Trophoblast cell (in vitro differentiated cells and primary cell): Measurements from ENCODE around the gene COL23A1.

Experiments used
- DNase-seq, 2 donors: peaks; one replicate each; pipeline ENCODE4 v3.0.0-alpha.2; 2016
- H2AFZ ChIP-seq: 2 replicates; pipeline ENCODE4 v1.6.1; 2013; ENCODE audit warnings: low read length, moderate library complexity, mild to moderate bottlenecking; ENCODE audit not compliant: insufficient read depth, poor library complexity
- H2AK5ac ChIP-seq: 2 replicates; pipeline ENCODE4 v1.6.1; 2013; ENCODE audit warnings: mild to moderate bottlenecking, low read length
- H2BK120ac ChIP-seq: 2 replicates; pipeline ENCODE4 v1.6.1; 2013; ENCODE audit warnings: low read length, mild to moderate bottlenecking, moderate library complexity; ENCODE audit not compliant: insufficient read depth, poor library complexity
- H2BK12ac ChIP-seq: 2 replicates; pipeline ENCODE4 v1.6.1; 2013; ENCODE audit warnings: mild to moderate bottlenecking, low read length, moderate library complexity
- H2BK5ac ChIP-seq: 2 replicates; pipeline ENCODE4 v1.6.1; 2013; ENCODE audit warnings: low read length, low read depth, moderate library complexity, mild to moderate bottlenecking; ENCODE audit not compliant: poor library complexity
- H3K14ac ChIP-seq: 2 replicates; pipeline ENCODE4 v1.6.1; 2013; ENCODE audit warnings: mild to moderate bottlenecking, low read length
- H3K18ac ChIP-seq: 2 replicates; pipeline ENCODE4 v1.6.1; 2013; ENCODE audit warnings: mild to moderate bottlenecking, low read length
- H3K23ac ChIP-seq: 2 replicates; pipeline ENCODE4 v1.6.1; 2013; ENCODE audit warnings: low read length
- H3K27ac ChIP-seq: 2 replicates; pipeline ENCODE4 v1.5.1; 2013; ENCODE audit warnings: low read depth, mild to moderate bottlenecking, inconsistent platforms, low read length, moderate library complexity
- H3K27me3 ChIP-seq: 2 replicates; pipeline ENCODE4 v1.6.1; 2013; ENCODE audit warnings: inconsistent platforms, mild to moderate bottlenecking, low read length, moderate library complexity; ENCODE audit not compliant: insufficient read depth
- H3K36me3 ChIP-seq, 2 experiments: 1 replicate in 1 of 2; 2 replicates in 1 of 2; pipeline ENCODE4 v1.6.1; 2013; ENCODE audit warnings: low read length in 2 of 2, mild to moderate bottlenecking in 2 of 2, moderate library complexity in 1 of 2; ENCODE audit not compliant: insufficient read depth in 2 of 2, control insufficient read depth in 1 of 2
- H3K4ac ChIP-seq: 2 replicates; pipeline ENCODE4 v1.6.1; 2013; ENCODE audit warnings: low read depth, mild to moderate bottlenecking, low read length, moderate library complexity
- H3K4me1 ChIP-seq, 2 experiments: 1 replicate in 1 of 2; 2 replicates in 1 of 2; pipeline ENCODE4 v1.6.1; 2013; ENCODE audit warnings: low read length in 2 of 2, mild to moderate bottlenecking in 2 of 2, moderate library complexity in 1 of 2; ENCODE audit not compliant: insufficient read depth in 2 of 2, control insufficient read depth in 1 of 2
- H3K4me2 ChIP-seq: 2 replicates; pipeline ENCODE4 v1.6.1; 2013; ENCODE audit warnings: inconsistent platforms, mild to moderate bottlenecking, low read length, moderate library complexity
- H3K4me3 ChIP-seq: 2 replicates; pipeline ENCODE4 v1.5.1; 2013; ENCODE audit warnings: mild to moderate bottlenecking, low read depth, low read length, inconsistent platforms
- H3K79me1 ChIP-seq: one replicate; pipeline ENCODE4 v1.6.1; 2013; ENCODE audit warnings: low read length
- H3K79me2 ChIP-seq: 2 replicates; pipeline ENCODE4 v1.6.1; 2013; ENCODE audit warnings: low read length, mild to moderate bottlenecking; ENCODE audit not compliant: control insufficient read depth, insufficient read depth, poor library complexity
- H3K9ac ChIP-seq: 2 replicates; pipeline ENCODE4 v1.6.1; 2013; ENCODE audit warnings: mild to moderate bottlenecking, low read length
- H3K9me3 ChIP-seq: 2 replicates; pipeline ENCODE4 v1.6.1; 2013; ENCODE audit warnings: low read depth, mild to moderate bottlenecking, control low read depth, inconsistent platforms, low read length; ENCODE audit not compliant: insufficient read depth
- H4K12ac ChIP-seq: 2 replicates; pipeline ENCODE4 v1.6.1; 2013; ENCODE audit warnings: low read depth, mild to moderate bottlenecking, low read length, moderate library complexity
- H4K8ac ChIP-seq: 2 replicates; pipeline ENCODE4 v1.6.1; 2013; ENCODE audit warnings: low read depth, mild to moderate bottlenecking, low read length, moderate library complexity
- H4K91ac ChIP-seq: one replicate; pipeline ENCODE4 v1.6.1; 2013; ENCODE audit warnings: low read depth, mild to moderate bottlenecking, low read length, moderate library complexity
- WGBS: extraction: QIAGEN DNeasy Blood & Tissue Kit; methylation state at CpG from one replicate; pipeline ENCODE4 v1.1.7; 2013; ENCODE audit warnings: missing lambda C conversion rate; ENCODE audit not compliant: insufficient read length, insufficient coverage; ENCODE audit errors: extremely low coverage; 5-methylcytosine and 5-hydroxymethylcytosine counted together

COL23A1 gene

DNA sequence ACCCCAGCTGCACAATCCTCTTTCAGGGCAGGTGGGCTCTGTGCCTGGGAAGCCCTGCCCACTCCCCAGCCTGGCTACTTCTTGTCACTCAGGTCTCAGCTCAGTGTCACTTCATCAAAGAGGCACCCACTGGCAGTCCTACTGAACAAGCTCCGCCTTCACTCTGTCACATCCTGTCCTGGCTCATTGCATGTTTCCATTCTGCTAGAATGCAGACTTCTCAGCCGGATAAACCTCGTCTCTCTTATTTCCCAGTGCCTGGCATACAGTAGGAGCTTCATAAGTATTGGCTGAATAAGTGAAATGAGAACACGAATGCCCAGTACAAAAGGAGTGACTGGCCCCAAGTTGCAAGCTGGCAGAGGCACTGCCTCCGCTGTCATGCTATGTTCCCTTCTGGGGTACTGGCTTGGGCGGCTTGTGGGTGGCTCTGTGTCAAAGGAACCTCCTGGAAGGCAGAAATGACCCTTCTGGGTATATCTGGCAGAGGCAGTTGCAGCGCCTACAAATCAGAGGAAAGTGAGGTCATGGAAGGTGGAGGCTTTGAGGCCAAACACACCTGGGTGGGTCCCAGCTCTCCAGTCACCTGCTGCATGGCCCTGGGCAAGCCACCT, 259.3 kb downstream of the COL23A1 start:
- Histone ChIP-seq H3K14ac (no peak overlapping the region), H3K36me3 (no peaks in the 10 kb centered on the region), H2AK5ac (no peak overlapping the region), H3K9me3 (peaks cover 1% of the 10 kb centered on the region), H2BK5ac (no peak overlapping the region), H3K4ac (no peak overlapping the region), H3K4me1 (no peaks in the 10 kb centered on the region), H4K8ac (no peak overlapping the region), H2BK120ac (no peak overlapping the region), H3K79me1 (no peaks in the 10 kb centered on the region), H4K12ac (no peak overlapping the region), H2AFZ (no peak overlapping the region), H3K27ac (no peak overlapping the region), H2BK12ac (no peak overlapping the region), H3K4me3 (no peak overlapping the region), H3K4me2 (no peak overlapping the region), H3K23ac (no peak overlapping the region), H3K9ac (no peak overlapping the region), H3K79me2 (no peaks in the 10 kb centered on the region), H4K91ac (no peak overlapping the region), H3K18ac (no peak overlapping the region), H3K27me3 (no peaks in the 10 kb centered on the region)
- no peak for DNase-seq
- WGBS = no CpG with 5 or more reads among the region's 7 CpGs

DNA sequence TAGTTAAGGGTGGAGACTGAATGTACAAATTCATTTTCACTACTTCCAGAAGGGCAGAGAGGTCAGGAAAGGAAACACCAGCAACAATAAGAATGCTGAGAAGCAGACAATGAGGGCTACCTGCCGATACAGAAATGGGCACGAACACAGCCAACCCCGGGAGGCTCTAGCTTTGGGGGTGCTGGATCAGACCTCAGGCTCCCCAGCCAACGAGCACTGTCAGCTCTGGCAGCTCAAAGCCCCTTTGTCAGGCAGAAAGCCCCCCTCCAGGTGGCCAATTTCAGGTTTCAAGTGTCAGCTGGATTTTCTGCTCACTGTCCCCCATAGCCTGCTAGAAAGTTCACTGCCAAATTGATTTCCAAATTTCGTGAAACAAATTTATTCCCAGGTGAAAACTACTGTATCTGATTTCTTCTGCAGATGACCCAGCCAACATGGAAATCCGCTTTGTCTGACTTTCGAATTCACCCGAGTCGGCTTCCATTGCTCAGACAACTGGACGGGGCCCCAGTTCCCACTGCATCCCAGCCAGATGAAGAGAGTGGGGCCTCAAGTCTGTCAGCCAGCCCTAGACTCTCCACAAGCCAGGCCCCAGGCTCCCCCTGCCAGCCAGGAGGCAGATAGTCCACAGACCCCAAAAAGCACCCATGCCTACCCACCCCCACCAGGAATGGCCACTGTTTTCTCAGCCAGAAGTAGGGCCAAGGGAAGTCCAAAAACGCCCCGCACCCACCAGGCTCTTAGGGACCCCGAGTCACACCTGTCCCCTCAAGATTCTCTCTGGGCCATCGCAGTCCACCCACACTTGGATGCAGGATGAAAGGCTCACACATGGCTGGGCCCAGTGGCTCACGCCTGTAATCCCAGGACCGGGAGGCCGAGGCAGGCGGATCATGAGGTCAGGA, 261.1 kb downstream of the COL23A1 start:
- H2BK5ac ChIP-seq = no peak overlapping the region
- H2BK12ac ChIP-seq = no peak overlapping the region

DNA sequence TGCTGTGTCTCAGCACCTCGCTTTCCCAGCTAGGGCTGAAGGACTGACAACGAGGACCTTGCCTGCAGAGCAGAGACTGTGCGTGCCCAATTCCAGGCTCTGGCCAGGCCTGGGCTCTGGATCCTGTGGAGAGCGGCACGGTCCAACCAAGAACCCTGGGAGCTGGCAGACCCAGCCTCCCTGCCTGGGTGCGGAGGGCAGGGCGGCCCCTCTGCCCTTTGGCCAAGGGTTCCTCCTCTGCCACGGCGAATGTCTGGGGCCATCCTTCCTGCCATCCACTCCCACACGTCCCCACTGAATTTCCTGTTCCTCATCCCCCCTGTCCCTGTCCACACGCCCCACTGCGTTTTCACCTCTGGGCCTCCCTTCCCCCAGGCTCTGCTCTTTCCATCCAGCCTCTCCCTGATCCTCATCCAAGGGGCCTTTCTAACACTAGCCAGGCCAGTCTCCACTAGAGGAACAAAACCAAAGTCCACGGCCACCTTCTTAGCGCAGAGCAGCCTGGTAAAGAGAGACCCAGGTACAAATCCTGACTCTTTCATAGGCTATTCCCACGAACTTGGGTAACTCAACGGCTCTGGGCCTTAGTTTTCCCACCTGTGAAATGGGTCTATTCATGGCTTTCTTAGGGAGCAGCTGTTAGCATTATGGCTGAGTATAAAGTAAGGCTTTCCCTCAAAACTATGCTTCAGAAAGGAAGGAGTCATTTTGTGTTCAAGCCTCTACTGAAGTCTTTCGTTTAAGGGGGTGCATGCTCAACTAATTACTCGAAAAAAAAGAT, 262.1 kb downstream of the COL23A1 start:
- Histone ChIP-seq H3K18ac (no peak overlapping the region), H4K8ac (no peak overlapping the region), H3K27ac (no peak overlapping the region), H3K79me2 (no peaks in the 10 kb centered on the region), H3K36me3 (no peaks in the 10 kb centered on the region), H3K4me2 (no peak overlapping the region), H3K9me3 (peaks cover 1% of the 10 kb centered on the region), H3K9ac (no peak overlapping the region), H2AK5ac (no peak overlapping the region), H4K91ac (no peak overlapping the region), H2BK5ac (no peak overlapping the region), H2BK120ac (no peak overlapping the region), H3K14ac (no peak overlapping the region), H2BK12ac (no peak overlapping the region), H3K4me1 (no peaks in the 10 kb centered on the region), H3K79me1 (no peaks in the 10 kb centered on the region), H2AFZ (no peak overlapping the region), H3K4ac (no peak overlapping the region), H3K23ac (no peak overlapping the region), H4K12ac (no peak overlapping the region), H3K27me3 (no peaks in the 10 kb centered on the region), H3K4me3 (no peak overlapping the region)
- no CpG with 5 or more reads among the region's 18 CpGs for WGBS
- DNase-seq = no peak

More for the DNA sequence above, 261.1 kb downstream of the COL23A1 start:
- no peak overlapping the region for H4K91ac ChIP-seq
- H2AFZ ChIP-seq = no peak overlapping the region
- H3K14ac ChIP-seq = no peak overlapping the region
- H3K79me1 ChIP-seq = no peaks in the 10 kb centered on the region
- WGBS = no CpG with 5 or more reads among the region's 18 CpGs
- no peak overlapping the region for H2AK5ac ChIP-seq
- no peaks in the 10 kb centered on the region for H3K4me1 ChIP-seq
- H4K8ac ChIP-seq = no peak overlapping the region
- H3K79me2 ChIP-seq = no peaks in the 10 kb centered on the region
- H2BK120ac ChIP-seq = no peak overlapping the region
- no peaks in the 10 kb centered on the region for H3K36me3 ChIP-seq
- H4K12ac ChIP-seq = no peak overlapping the region
- H3K27ac ChIP-seq = no peak overlapping the region
- no peak for DNase-seq
- no peak overlapping the region for H3K18ac ChIP-seq
- H3K27me3 ChIP-seq = no peaks in the 10 kb centered on the region
- no peak overlapping the region for H3K23ac ChIP-seq
- no peak overlapping the region for H3K4ac ChIP-seq
- H3K9me3 ChIP-seq = peaks cover 1% of the 10 kb centered on the region
- H3K4me3 ChIP-seq = no peak overlapping the region
- no peak overlapping the region for H3K4me2 ChIP-seq
- no peak overlapping the region for H3K9ac ChIP-seq

DNA sequence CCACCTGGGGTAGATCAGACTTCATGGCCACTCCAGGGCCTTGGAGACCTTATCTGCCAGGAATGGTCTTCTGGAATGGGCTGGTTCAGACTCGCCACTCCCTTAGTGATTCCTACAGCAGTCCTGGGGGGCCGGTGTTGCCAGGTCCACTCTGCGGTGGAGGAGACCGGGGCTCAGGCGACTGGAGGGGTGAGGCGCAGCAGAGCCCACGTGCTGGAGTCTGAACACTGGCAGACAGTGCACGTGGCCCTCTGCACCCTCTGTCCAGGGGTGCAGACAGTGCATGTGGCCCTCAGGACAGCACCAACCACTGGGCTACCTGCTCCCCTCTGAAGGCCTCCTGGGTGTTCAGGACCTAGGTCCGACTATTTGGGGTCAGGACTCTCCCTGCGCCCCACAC, 262.7 kb downstream of the COL23A1 start:
- no CpG with 5 or more reads among the region's 10 CpGs for WGBS
- H4K91ac ChIP-seq = no peak overlapping the region
- H2BK120ac ChIP-seq = no peak overlapping the region
- no peaks in the 10 kb centered on the region for H3K79me1 ChIP-seq
- H3K4me3 ChIP-seq = no peak overlapping the region
- H2BK12ac ChIP-seq = no peak overlapping the region
- no peaks in the 10 kb centered on the region for H3K79me2 ChIP-seq
- H3K27ac ChIP-seq = no peak overlapping the region
- H2AFZ ChIP-seq = no peak overlapping the region
- no peaks in the 10 kb centered on the region for H3K4me1 ChIP-seq
- H4K12ac ChIP-seq = no peak overlapping the region
- no peak overlapping the region for H3K4me2 ChIP-seq
- H2BK5ac ChIP-seq = no peak overlapping the region
- H3K36me3 ChIP-seq = no peaks in the 10 kb centered on the region
- no peak overlapping the region for H4K8ac ChIP-seq
- no peak overlapping the region for H3K9ac ChIP-seq
- no peak for DNase-seq
- H2AK5ac ChIP-seq = no peak overlapping the region
- H3K23ac ChIP-seq = no peak overlapping the region
- no peaks in the 10 kb centered on the region for H3K27me3 ChIP-seq
- no peak overlapping the region for H3K14ac ChIP-seq
- H3K18ac ChIP-seq = no peak overlapping the region
- peaks cover 1% of the 10 kb centered on the region for H3K9me3 ChIP-seq
- H3K4ac ChIP-seq = no peak overlapping the region
